Central memory CD8-positive, alpha-beta T cell (primary cell): Measurements from ENCODE around the gene GP2.
"Not testable (repeated sequence)": the region's sequence is repeated elsewhere in the genome, so short reads cannot be mapped to it uniquely, and the experiment has no call there.

Experiments
- ATAC-seq: fragments of 150-1000 bp; cut with Tn5 transposase; replicated peaks from 2 replicates; pipeline ENCODE4 v1.10.0; 2022; ENCODE audit warnings: mild to moderate bottlenecking, moderate FRiP score, moderate number of reproducible peaks; ENCODE audit not compliant: poor library complexity, severe bottlenecking; ENCODE audit errors: extremely low read depth
- DNase-seq, 2 donors: peaks; one replicate each; pipeline ENCODE4 v3.0.0; 2021; ENCODE audit warnings: low spot score in 2 of 2
- H3K27ac Mint-ChIP-seq: one replicate; pipeline ENCODE4 v1.8.0; 2022; ENCODE audit warnings: low read depth, mild to moderate bottlenecking, moderate library complexity, mixed read lengths
- H3K27me3 Mint-ChIP-seq: one replicate; pipeline ENCODE4 v1.8.0; 2022; ENCODE audit warnings: mixed read lengths
- H3K36me3 Mint-ChIP-seq: one replicate; pipeline ENCODE4 v1.8.0; 2022; ENCODE audit warnings: mild to moderate bottlenecking, moderate library complexity, mixed read lengths; ENCODE audit not compliant: insufficient read depth
- H3K4me1 Mint-ChIP-seq: one replicate; pipeline ENCODE4 v1.8.0; 2022; ENCODE audit warnings: mixed read lengths
- H3K4me3 Mint-ChIP-seq: one replicate; pipeline ENCODE4 v1.8.0; 2022; ENCODE audit warnings: mild to moderate bottlenecking, moderate library complexity, mixed read lengths
- H3K9me3 Mint-ChIP-seq: one replicate; pipeline ENCODE4 v1.8.0; 2022; ENCODE audit warnings: mixed read lengths

Gene GP2

GRCh38 chr16:20321051-20321450 lies 6.3 kb downstream of the GP2 start:
- H3K4me1 Mint-ChIP-seq, H3K27me3 Mint-ChIP-seq, H3K27ac Mint-ChIP-seq, H3K4me3 Mint-ChIP-seq, H3K36me3 Mint-ChIP-seq, H3K9me3 Mint-ChIP-seq, DNase-seq, ATAC-seq: not testable (repeated sequence)

- DNase-seq (no peak), ATAC-seq (no peak)
- no peaks in the 10 kb centered on the region for H3K27me3 Mint-ChIP-seq
- no peaks in the 10 kb centered on the region for H3K9me3 Mint-ChIP-seq
- no peaks in the 10 kb centered on the region for H3K4me1 Mint-ChIP-seq
- no peak overlapping the region for H3K4me3 Mint-ChIP-seq
- no peaks in the 10 kb centered on the region for H3K36me3 Mint-ChIP-seq
- H3K27ac Mint-ChIP-seq: no peak overlapping the region
Observed at GRCh38 chr16:20320592-20320991, 6.7 kb downstream of the GP2 start.

- H3K9me3 Mint-ChIP-seq: no peaks in the 10 kb centered on the region
- no peak overlapping the region for H3K27ac Mint-ChIP-seq
- H3K4me3 Mint-ChIP-seq: no peak overlapping the region
- no peaks in the 10 kb centered on the region for H3K4me1 Mint-ChIP-seq
- no peak for ATAC-seq
- no peak for DNase-seq
- H3K36me3 Mint-ChIP-seq: no peaks in the 10 kb centered on the region
- H3K27me3 Mint-ChIP-seq: no peaks in the 10 kb centered on the region
Observed at GRCh38 chr16:20320178-20320577, 7.1 kb downstream of the GP2 start.

- Mint-ChIP-seq H3K4me3 (no peak overlapping the region), H3K27ac (no peak overlapping the region), H3K4me1 (no peaks in the 10 kb centered on the region), H3K9me3 (no peaks in the 10 kb centered on the region), H3K36me3 (no peaks in the 10 kb centered on the region), H3K27me3 (no peaks in the 10 kb centered on the region)
- DNase-seq (no peak), ATAC-seq (no peak)
Observed at GRCh38 chr16:20319406-20319805, 7.9 kb downstream of the GP2 start.

- no peak overlapping the region for H3K27ac Mint-ChIP-seq
- no peaks in the 10 kb centered on the region for H3K36me3 Mint-ChIP-seq
- no peak overlapping the region for H3K4me3 Mint-ChIP-seq
- DNase-seq (no peak), ATAC-seq (no peak)
- no peaks in the 10 kb centered on the region for H3K4me1 Mint-ChIP-seq
- no peaks in the 10 kb centered on the region for H3K27me3 Mint-ChIP-seq
- H3K9me3 Mint-ChIP-seq: no peaks in the 10 kb centered on the region
Observed at GRCh38 chr16:20318437-20318836, 8.9 kb downstream of the GP2 start.

- H3K27me3 Mint-ChIP-seq: no peaks in the 10 kb centered on the region
- H3K36me3 Mint-ChIP-seq: no peaks in the 10 kb centered on the region
- peaks cover 4% of the 10 kb centered on the region for H3K9me3 Mint-ChIP-seq
- ATAC-seq (no peak), DNase-seq (no peak)
- no peaks in the 10 kb centered on the region for H3K4me1 Mint-ChIP-seq
- no peak overlapping the region for H3K4me3 Mint-ChIP-seq
- no peak overlapping the region for H3K27ac Mint-ChIP-seq
Observed at GRCh38 chr16:20318006-20318405, 9.3 kb downstream of the GP2 start.

- Mint-ChIP-seq H3K9me3 (peaks cover 5% of the 10 kb centered on the region), H3K27me3 (no peaks in the 10 kb centered on the region), H3K4me1 (no peaks in the 10 kb centered on the region), H3K4me3 (no peak overlapping the region), H3K27ac (no peak overlapping the region), H3K36me3 (no peaks in the 10 kb centered on the region)
- ATAC-seq (no peak), DNase-seq (no peak)
Observed at GRCh38 chr16:20317117-20317516, 10.2 kb downstream of the GP2 start.

GRCh38 chr16:20316715-20317114 lies 10.6 kb downstream of the GP2 start:
- H3K36me3 Mint-ChIP-seq: no peaks in the 10 kb centered on the region
- peaks cover 5% of the 10 kb centered on the region for H3K9me3 Mint-ChIP-seq
- H3K4me3 Mint-ChIP-seq: no peak overlapping the region
- no peak overlapping the region for H3K27ac Mint-ChIP-seq
- ATAC-seq (no peak), DNase-seq (no peak)
- no peaks in the 10 kb centered on the region for H3K27me3 Mint-ChIP-seq
- no peaks in the 10 kb centered on the region for H3K4me1 Mint-ChIP-seq

- DNase-seq: no peak
- H3K4me1 Mint-ChIP-seq: no peaks in the 10 kb centered on the region
- no peak overlapping the region for H3K4me3 Mint-ChIP-seq
- H3K27ac Mint-ChIP-seq: no peak overlapping the region
- peaks cover 5% of the 10 kb centered on the region for H3K9me3 Mint-ChIP-seq
- H3K36me3 Mint-ChIP-seq: no peaks in the 10 kb centered on the region
- no peaks in the 10 kb centered on the region for H3K27me3 Mint-ChIP-seq
- ATAC-seq: no peak
Observed at GRCh38 chr16:20315764-20316163, 11.5 kb downstream of the GP2 start.

- Mint-ChIP-seq H3K4me1 (no peaks in the 10 kb centered on the region), H3K36me3 (no peaks in the 10 kb centered on the region), H3K4me3 (no peak overlapping the region), H3K27ac (no peak overlapping the region), H3K9me3 (peaks cover 5% of the 10 kb centered on the region), H3K27me3 (no peaks in the 10 kb centered on the region)
- no peak for DNase-seq
- ATAC-seq: no peak
Observed at GRCh38 chr16:20314575-20314974, 12.7 kb downstream of the GP2 start.

GRCh38 chr16:20313741-20314140 lies 13.6 kb downstream of the GP2 start:
- Mint-ChIP-seq H3K27ac (no peak overlapping the region), H3K27me3 (peaks cover 4% of the 10 kb centered on the region), H3K9me3 (peaks cover 5% of the 10 kb centered on the region), H3K4me1 (no peaks in the 10 kb centered on the region), H3K36me3 (no peaks in the 10 kb centered on the region), H3K4me3 (no peak overlapping the region)
- ATAC-seq: no peak
- no peak for DNase-seq

- H3K4me3 Mint-ChIP-seq, H3K36me3 Mint-ChIP-seq, H3K27ac Mint-ChIP-seq, H3K4me1 Mint-ChIP-seq, DNase-seq, ATAC-seq, H3K9me3 Mint-ChIP-seq: not testable (repeated sequence)
- peaks cover 10% of the 10 kb centered on the region for H3K27me3 Mint-ChIP-seq
Observed at GRCh38 chr16:20312536-20313095, 14.7 kb downstream of the GP2 start.

- peaks cover 10% of the 10 kb centered on the region for H3K9me3 Mint-ChIP-seq
- no peak overlapping the region for H3K27ac Mint-ChIP-seq
- no peaks in the 10 kb centered on the region for H3K36me3 Mint-ChIP-seq
- peaks cover 10% of the 10 kb centered on the region for H3K27me3 Mint-ChIP-seq
- no peak overlapping the region for H3K4me3 Mint-ChIP-seq
- DNase-seq (no peak), ATAC-seq (no peak)
- H3K4me1 Mint-ChIP-seq: no peaks in the 10 kb centered on the region
Observed at GRCh38 chr16:20311548-20311947, 15.8 kb downstream of the GP2 start.
